Spinal cord (tissue), 10 donors: ENCODE results near the gene IQSEC1. TPM values are rescaled to one million over a fixed set of nuclear protein-coding genes. Genes with fewer than 3 reads are reported as not detected.

ENCODE experiments used
- DNase-seq, 6 donors: peaks; one replicate each; pipeline versions ENCODE4 v3.0.0 to v3.0.0-alpha.2; 2013 to 2015; ENCODE audit warnings: low spot score in 6 of 6, low read depth in 4 of 6
- H3K27ac ChIP-seq: one replicate; pipeline ENCODE4 v1.5.1; 2013; ENCODE audit warnings: low read depth, low read length, control low read depth
- H3K27me3 ChIP-seq: one replicate; pipeline ENCODE4 v1.6.1; 2013; ENCODE audit warnings: low read length; ENCODE audit not compliant: control insufficient read depth, insufficient read depth
- H3K36me3 ChIP-seq: one replicate; pipeline ENCODE4 v1.6.1; 2013; ENCODE audit warnings: low read length; ENCODE audit not compliant: control insufficient read depth, insufficient read depth
- H3K4me1 ChIP-seq: one replicate; pipeline ENCODE4 v1.6.1; 2013; ENCODE audit warnings: low read length; ENCODE audit not compliant: control insufficient read depth, insufficient read depth
- H3K4me3 ChIP-seq: one replicate; pipeline ENCODE4 v1.5.1; 2013; ENCODE audit warnings: low read depth, low read length, control low read depth
- H3K9me3 ChIP-seq: one replicate; pipeline ENCODE4 v1.6.1; 2013; ENCODE audit warnings: low read length; ENCODE audit not compliant: control insufficient read depth, insufficient read depth
- WGBS: methylation state at CpG from one replicate; pipeline ENCODE4 v1.1.5; 2013; ENCODE audit warnings: missing lambda C conversion rate; ENCODE audit not compliant: insufficient coverage; 5-methylcytosine and 5-hydroxymethylcytosine counted together
- polyA plus RNA-seq, 2 donors: library from polyadenylated mRNA; unstranded; fragments of 120-200 nt; gene quantifications; one replicate each; pipeline ENCODE4 v1.2.1, GENCODE V29; 2013; ENCODE audit not compliant: insufficient read length in 2 of 2
- total RNA-seq, 2 donors: library from RNA; depleted of rRNA in 1 of 2; stranded (reverse); fragments of 120-200 nt in 1 of 2; fragments of >200 nt in 1 of 2; gene quantifications; one replicate each; pipeline versions ENCODE4 v1.2.3 to v1.2.4, GENCODE V29; 2013 to 2014
- donor health status: healthy.

The IQSEC1 gene
- total and polyA plus RNA-seq, 4 donors = 40.2 to 87.1 (median 63.6) TPM

- Histone ChIP-seq H3K9me3 (no peaks in the 10 kb centered on the region), H3K4me1 (peaks cover 39% of the 10 kb centered on the region), H3K4me3 (no peak overlapping the region), H3K36me3 (peaks cover 98% of the 10 kb centered on the region), H3K27me3 (no peaks in the 10 kb centered on the region), H3K27ac (no peak overlapping the region)
- 96% methylated on average over 6 of the region's 7 CpGs for WGBS
- no peak for DNase-seq
Measured at GRCh38 chr3:12909710-12910109, 163.5 kb downstream of the IQSEC1 start.

- Histone ChIP-seq H3K4me1 (peaks cover 39% of the 10 kb centered on the region), H3K9me3 (no peaks in the 10 kb centered on the region), H3K4me3 (no peak overlapping the region), H3K36me3 (peaks cover 98% of the 10 kb centered on the region), H3K27ac (no peak overlapping the region), H3K27me3 (no peaks in the 10 kb centered on the region)
- no peak for DNase-seq
- WGBS = 95% methylated on average over 7 of the region's 7 CpGs
Measured at GRCh38 chr3:12908859-12909258, 164.4 kb downstream of the IQSEC1 start.

- Histone ChIP-seq H3K9me3 (no peaks in the 10 kb centered on the region), H3K36me3 (peaks cover 98% of the 10 kb centered on the region), H3K4me1 (peaks cover 38% of the 10 kb centered on the region), H3K27me3 (no peaks in the 10 kb centered on the region), H3K4me3 (no peak overlapping the region), H3K27ac (peak overlapping the region; percentile 61)
- DNase-seq = no peak
- WGBS = 86% methylated on average over 28 of the region's 28 CpGs
Measured at GRCh38 chr3:12908136-12908730, 165.0 kb downstream of the IQSEC1 start.

- peaks cover 98% of the 10 kb centered on the region for H3K36me3 ChIP-seq
- no peaks in the 10 kb centered on the region for H3K9me3 ChIP-seq
- H3K27me3 ChIP-seq = no peaks in the 10 kb centered on the region
- peak in 4 of 6 donors; percentile 38 to 80 (median 46) for DNase-seq
- H3K4me1 ChIP-seq = peaks cover 34% of the 10 kb centered on the region
- H3K27ac ChIP-seq = peak overlapping the region; percentile 61
- H3K4me3 ChIP-seq = no peak overlapping the region
- WGBS = 41% methylated on average over 12 of the region's 18 CpGs
Measured at GRCh38 chr3:12907729-12908128, 165.5 kb downstream of the IQSEC1 start.

- H3K9me3 ChIP-seq = no peaks in the 10 kb centered on the region
- no peak overlapping the region for H3K4me3 ChIP-seq
- peaks cover 99% of the 10 kb centered on the region for H3K36me3 ChIP-seq
- WGBS = 69% methylated on average over 15 of the region's 16 CpGs
- no peak for DNase-seq
- H3K27me3 ChIP-seq = no peaks in the 10 kb centered on the region
- H3K27ac ChIP-seq = peak overlapping the region; percentile 53
- H3K4me1 ChIP-seq = peaks cover 34% of the 10 kb centered on the region
Measured at GRCh38 chr3:12907296-12907695, 165.9 kb downstream of the IQSEC1 start.

- Histone ChIP-seq H3K27ac (no peak overlapping the region), H3K36me3 (peaks cover 100% of the 10 kb centered on the region), H3K9me3 (no peaks in the 10 kb centered on the region), H3K27me3 (no peaks in the 10 kb centered on the region), H3K4me3 (no peak overlapping the region), H3K4me1 (peaks cover 34% of the 10 kb centered on the region)
- DNase-seq = no peak
- WGBS = 47% methylated on average over 3 of the region's 5 CpGs
Measured at GRCh38 chr3:12906916-12907290, 166.3 kb downstream of the IQSEC1 start.

GRCh38 chr3:12906141-12906915, 166.9 kb downstream of the IQSEC1 start:
- Histone ChIP-seq H3K27me3 (no peaks in the 10 kb centered on the region), H3K27ac (no peak overlapping the region), H3K4me1 (peaks cover 34% of the 10 kb centered on the region), H3K4me3 (no peak overlapping the region), H3K9me3 (no peaks in the 10 kb centered on the region), H3K36me3 (peaks cover 100% of the 10 kb centered on the region)
- WGBS = 63% methylated on average over 15 of the region's 20 CpGs
- DNase-seq = no peak

- Histone ChIP-seq H3K4me1 (peaks cover 34% of the 10 kb centered on the region), H3K9me3 (no peaks in the 10 kb centered on the region), H3K36me3 (peaks cover 100% of the 10 kb centered on the region), H3K27ac (no peak overlapping the region), H3K4me3 (no peak overlapping the region), H3K27me3 (no peaks in the 10 kb centered on the region)
- DNase-seq = no peak
- WGBS = 88% methylated on average over 21 of the region's 21 CpGs
Measured at GRCh38 chr3:12905316-12906071, 167.7 kb downstream of the IQSEC1 start.

- H3K27me3 ChIP-seq = no peaks in the 10 kb centered on the region
- H3K4me3 ChIP-seq = no peak overlapping the region
- peaks cover 96% of the 10 kb centered on the region for H3K36me3 ChIP-seq
- H3K4me1 ChIP-seq = peaks cover 34% of the 10 kb centered on the region
- DNase-seq = no peak
- H3K9me3 ChIP-seq = no peaks in the 10 kb centered on the region
- WGBS = 94% methylated on average over 7 of the region's 7 CpGs
- H3K27ac ChIP-seq = no peak overlapping the region
Measured at GRCh38 chr3:12904951-12905315, 168.3 kb downstream of the IQSEC1 start.
